Psoas muscle (tissue), 8 donors: ENCODE results near the gene MAMDC4. TPM values are rescaled to one million over a fixed set of nuclear protein-coding genes. Genes with fewer than 3 reads are reported as not detected.
"Not testable (repeated sequence)": the region's sequence is repeated elsewhere in the genome, so short reads cannot be mapped to it uniquely, and the experiment has no call there.

Source experiments
- ATAC-seq, 4 donors: fragments of 200-7000 bp; cut with Tn5 transposase; one replicate each; pipeline ENCODE4 v1.9.1; 2020; ENCODE audit warnings: moderate library complexity in 3 of 4, mild to moderate bottlenecking in 2 of 4
- DNase-seq, 2 donors: peaks; one replicate each; pipeline ENCODE4 v3.0.0-alpha.2; 2020
- H3K27ac ChIP-seq: fragments of 200-600 bp; one replicate; pipeline ENCODE4 v1.8.0; 2022
- H3K27me3 ChIP-seq, 3 donors: fragments of 200-600 bp in 1 of 3; one replicate each; pipeline versions ENCODE4 v1.6.1 to v1.8.0; 2013 to 2022; ENCODE audit warnings: low read length in 2 of 3, mild to moderate bottlenecking in 2 of 3, moderate library complexity in 1 of 3; ENCODE audit not compliant: insufficient read depth in 3 of 3
- H3K36me3 ChIP-seq, 2 donors: fragments of 200-600 bp in 1 of 2; one replicate each; pipeline versions ENCODE4 v1.6.1 to v1.8.0; 2013 to 2022; ENCODE audit warnings: low read depth in 1 of 2, mild to moderate bottlenecking in 1 of 2, moderate library complexity in 1 of 2; ENCODE audit not compliant: insufficient read depth in 1 of 2
- H3K4me1 ChIP-seq: fragments of 200-600 bp; one replicate; pipeline ENCODE4 v1.8.0; 2022
- H3K4me3 ChIP-seq: fragments of 200-600 bp; one replicate; pipeline ENCODE4 v1.8.0; 2022; ENCODE audit warnings: mild to moderate bottlenecking
- H3K9me3 ChIP-seq: fragments of 200-600 bp; one replicate; pipeline ENCODE4 v1.8.0; 2022
- CTCF ChIP-seq: fragments of 200-600 bp; IDR thresholded peaks from one replicate; pipeline ENCODE4 v1.8.0; 2022; ENCODE audit warnings: antibody characterized with exemption
- WGBS, 3 donors: extraction: QIAGEN DNeasy Blood & Tissue Kit; methylation state at CpG; one replicate each; pipeline versions ENCODE4 v1.1.6 to v1.1.7; 2013; 5-methylcytosine and 5-hydroxymethylcytosine counted together
- intact Hi-C, 2 donors: fragments of 100-400 bp; cut with DNase I; formaldehyde crosslinking; loops; one replicate each; pipeline versions ENCODE4 v1.11.0 to v1.14.2; 2022
- long read RNA-seq, 2 donors: library from polyadenylated mRNA; unstranded; transcript quantifications; one replicate each; pipeline ENCODE4 v2.0.0, GENCODE V29; 2021
- polyA plus RNA-seq, 3 donors: library from polyadenylated mRNA; stranded (reverse); fragments of 200-250 nt; gene quantifications; one replicate each; pipeline ENCODE4 v1.2.3, GENCODE V29; 2013
- total RNA-seq, 4 donors: library from RNA; stranded (reverse); fragmentation: NEBNext Ultra II Directional in 2 of 4; extraction: Animal tissue kit (Norgen Biotek cat#: 25700) in 2 of 4; gene quantifications; one replicate each; pipeline versions ENCODE4 v1.2.1 to v1.2.4, GENCODE V29; 2021 to 2023
- donor health status: healthy with polysubstance abuse.
- donor health status: DM: no; HTN: no; CAD: no; lungs with moderate emphysema.
- donor health status: Bipolar disorder and iron deficiency.
- donor health status: healthy.
- donor health status: DM: yes; HTN: yes; CAD: no.
- donor health status: DM: no; HTN: no; CAD: no.
- donor health status: DM: no; HTN: no; CAD: no.
- donor health status: DM: yes; HTN: yes; CAD: no.

MAMDC4 gene
- total RNA-seq: 1 to 10 TPM; 1.7 to 4.7 (median 3.1) TPM
- polyA plus RNA-seq: 1 to 10 TPM; 2.1 to 7.9 (median 2.4) TPM
- long read RNA-seq, donor 1, partial matches to known transcripts: 1 of 2 reads
- long read RNA-seq, donor 1, other reads (novel, unspliced or antisense): 1 of 2 reads
- long read RNA-seq, donor 2, partial matches to known transcripts: 1 of 3 reads
- long read RNA-seq, donor 2, other reads (novel, unspliced or antisense): 2 of 3 reads

GRCh38 chr9:136851941-136852663, at the start of gene MAMDC4:
TSS of gene MAMDC4 (plus strand) at chr9:136852346. CDS start at chr9:136852417, 71 bp downstream.
- peak in 1 of 4 donors; percentile 11 for ATAC-seq
- Histone ChIP-seq H3K27me3 (peaks cover 0 to 2% (median 0%) of the 10 kb centered on the region in 3 donors), H3K9me3 (no peaks in the 10 kb centered on the region), H3K27ac (peak within 1 kb of the TSS; percentile 91), H3K4me1 (peaks cover 26% of the 10 kb centered on the region), H3K4me3 (no peak within 1 kb of the TSS), H3K36me3 (peaks cover 0 to 21% of the 10 kb centered on the region in 2 donors)
- no peak for TF ChIP-seq CTCF
- intact Hi-C loops: loop anchor here in 1 of 2 donors (5.0 kb wide), 1 partner anchor 75 kb away; no protein-coding TSS in a partner anchor
- WGBS, 3 donors: 40 to 51% (median 45%) methylated on average over 16 to 23 of the region's 23 CpGs
- DNase-seq: peak in 1 of 2 donors; percentile 67

- 91 to 97% (median 93%) methylated on average over 5 to 8 of the region's 9 CpGs for WGBS, 3 donors
- Histone ChIP-seq H3K4me1 (peaks cover 22% of the 10 kb centered on the region), H3K27me3 (peaks cover 0 to 39% (median 7%) of the 10 kb centered on the region in 3 donors)
- H3K9me3 ChIP-seq, intact Hi-C loops, H3K36me3 ChIP-seq, ATAC-seq, DNase-seq, H3K4me3 ChIP-seq, H3K27ac ChIP-seq: not testable (repeated sequence)
Measured at GRCh38 chr9:136803009-136803550, 49.1 kb upstream of the MAMDC4 start.

- DNase-seq (no peak), ATAC-seq (no peak)
- no peak overlapping the region for H3K27ac ChIP-seq
- TF ChIP-seq CTCF: no peak
- no peaks in the 10 kb centered on the region for H3K9me3 ChIP-seq
- no peak overlapping the region for H3K4me3 ChIP-seq
- peaks cover 0 to 31% (median 7%) of the 10 kb centered on the region in 3 donors for H3K27me3 ChIP-seq
- 88 to 90% (median 90%) methylated on average over 22 of the region's 22 CpGs for WGBS, 3 donors
- H3K4me1 ChIP-seq: peaks cover 23% of the 10 kb centered on the region
- intact Hi-C loops: no loop called here
- no peaks in the 10 kb centered on the region for H3K36me3 ChIP-seq
Measured at GRCh38 chr9:136803551-136804508, 48.3 kb upstream of the MAMDC4 start.

- no peak overlapping the region for H3K27ac ChIP-seq
- WGBS, 3 donors: 63 to 68% (median 65%) methylated on average over 19 to 20 of the region's 20 CpGs
- H3K4me3 ChIP-seq: no peak overlapping the region
- H3K9me3 ChIP-seq: no peaks in the 10 kb centered on the region
- ATAC-seq (no peak), DNase-seq (no peak)
- H3K27me3 ChIP-seq: peaks cover 0 to 23% (median 0%) of the 10 kb centered on the region in 3 donors
- no peak for TF ChIP-seq CTCF
- H3K36me3 ChIP-seq: peaks cover 0 to 2% of the 10 kb centered on the region in 2 donors
- intact Hi-C loops: no loop called here
- peaks cover 25% of the 10 kb centered on the region for H3K4me1 ChIP-seq
Measured at GRCh38 chr9:136804509-136805206, 47.5 kb upstream of the MAMDC4 start.
